ENCODE results near the gene MCRIP2. TPM values are rescaled to one million over a fixed set of nuclear protein-coding genes. Genes with fewer than 3 reads are reported as not detected.

The MCRIP2 gene
- total RNA-seq, 4 donors from 2014 or later, result 20.8 to 37.7 (median 32.4) TPM

DNA sequence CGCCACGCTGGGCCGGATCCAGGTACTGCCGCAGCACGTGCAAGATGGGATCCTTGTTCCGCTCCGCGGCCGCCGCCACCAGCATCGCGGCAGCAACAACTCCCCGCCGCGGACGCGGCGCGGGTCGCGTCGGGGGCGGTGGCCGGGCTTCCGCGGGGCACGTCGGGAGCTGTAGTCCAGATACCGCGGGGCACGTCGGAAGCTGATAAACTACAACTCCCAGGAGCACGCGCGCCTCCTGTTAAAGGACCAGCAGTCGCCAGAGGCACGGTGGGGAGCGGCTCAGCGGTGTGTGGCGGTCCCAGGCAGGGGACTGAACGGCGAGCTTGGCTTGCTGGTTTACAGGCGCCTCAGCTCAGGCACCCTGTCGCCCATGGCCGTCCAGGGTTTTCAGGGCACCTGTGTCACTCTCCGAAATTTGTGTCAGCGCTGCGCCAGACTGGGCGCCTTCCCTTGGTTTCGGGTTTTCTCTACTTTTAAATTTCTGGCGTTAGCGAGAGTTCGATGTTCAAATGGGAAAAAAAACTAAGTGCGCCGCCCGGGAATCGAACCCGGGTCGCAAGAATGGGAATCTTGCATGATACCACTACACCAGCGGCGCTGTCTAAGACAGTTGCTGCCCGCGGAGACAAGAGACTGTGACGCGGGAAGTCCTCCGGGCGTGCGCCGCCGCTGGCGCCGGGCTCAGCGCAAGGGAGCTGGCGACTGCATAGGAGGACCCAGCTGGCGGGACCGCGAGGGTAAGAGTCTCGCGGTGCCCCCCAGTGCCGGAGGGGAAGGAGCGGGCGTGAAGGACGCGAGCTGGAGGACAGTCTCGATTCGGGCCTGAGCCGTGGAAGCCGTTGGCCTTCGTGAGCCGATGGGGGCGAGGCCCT is 5.2 kb upstream of the MCRIP2 start, which contains the start of gene METTL26:
Gene METTL26 (minus strand): TSS at position 100 of the 875 bp plus-strand sequence. CDS start 15 bp downstream, at position 85.
- Histone ChIP-seq H3K36me3 (peaks cover 0 to 28% (median 4%) of the 10 kb centered on the region in 3 donors), H3K4me1 (peaks cover 0 to 39% (median 19%) of the 10 kb centered on the region in 4 donors), H3K27ac (peak within 1 kb of the TSS; percentile 92 to 100 (median 96)), H3K27me3 (no peaks in the 10 kb centered on the region), H3K9me3 (no peaks in the 10 kb centered on the region), H3K4me3 (peak within 1 kb of the TSS; percentile 63 to 94 (median 90))
- 0% methylated on average over 23 to 49 of the region's 91 CpGs for WGBS, 2 donors
- TF ChIP-seq POLR2A (IDR thresholded peaks at IDR 0.05), result peak; percentile 16 to 65
- TF ChIP-seq, protein P1, sequence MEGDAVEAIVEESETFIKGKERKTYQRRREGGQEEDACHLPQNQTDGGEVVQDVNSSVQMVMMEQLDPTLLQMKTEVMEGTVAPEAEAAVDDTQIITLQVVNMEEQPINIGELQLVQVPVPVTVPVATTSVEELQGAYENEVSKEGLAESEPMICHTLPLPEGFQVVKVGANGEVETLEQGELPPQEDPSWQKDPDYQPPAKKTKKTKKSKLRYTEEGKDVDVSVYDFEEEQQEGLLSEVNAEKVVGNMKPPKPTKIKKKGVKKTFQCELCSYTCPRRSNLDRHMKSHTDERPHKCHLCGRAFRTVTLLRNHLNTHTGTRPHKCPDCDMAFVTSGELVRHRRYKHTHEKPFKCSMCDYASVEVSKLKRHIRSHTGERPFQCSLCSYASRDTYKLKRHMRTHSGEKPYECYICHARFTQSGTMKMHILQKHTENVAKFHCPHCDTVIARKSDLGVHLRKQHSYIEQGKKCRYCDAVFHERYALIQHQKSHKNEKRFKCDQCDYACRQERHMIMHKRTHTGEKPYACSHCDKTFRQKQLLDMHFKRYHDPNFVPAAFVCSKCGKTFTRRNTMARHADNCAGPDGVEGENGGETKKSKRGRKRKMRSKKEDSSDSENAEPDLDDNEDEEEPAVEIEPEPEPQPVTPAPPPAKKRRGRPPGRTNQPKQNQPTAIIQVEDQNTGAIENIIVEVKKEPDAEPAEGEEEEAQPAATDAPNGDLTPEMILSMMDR (IDR thresholded peaks at IDR 0.05), result peak in 3 of 5 experiments; percentile 6 to 44 (median 34)
- peak; percentile 71 to 80 for TF ChIP-seq EP300 (IDR thresholded peaks at IDR 0.05)
- peak; percentile 94 to 96 for DNase-seq (ENCODE audit: low spot score in 2 of 2)

- TF ChIP-seq, protein P1 (IDR thresholded peaks at IDR 0.05), result no peak
- TF ChIP-seq EP300 (IDR thresholded peaks at IDR 0.05) (no peak), POLR2A (IDR thresholded peaks at IDR 0.05) (no peak)
- H3K4me3 ChIP-seq, result peak overlapping the region; percentile 63 to 94 (median 90)
- peak overlapping the region; percentile 92 to 100 (median 96) for H3K27ac ChIP-seq
- WGBS, 2 donors, result 22 to 28% methylated on average over 26 to 31 of the region's 53 CpGs
- no peaks in the 10 kb centered on the region for H3K9me3 ChIP-seq
- peaks cover 0 to 24% (median 4%) of the 10 kb centered on the region in 3 donors for H3K36me3 ChIP-seq
- peaks cover 0 to 38% (median 20%) of the 10 kb centered on the region in 4 donors for H3K4me1 ChIP-seq
- no peaks in the 10 kb centered on the region for H3K27me3 ChIP-seq
- DNase-seq (ENCODE audit: low spot score in 2 of 2), result peak; percentile 89
Observed at GRCh38 chr16:637081-638018, 4.3 kb upstream of the MCRIP2 start.

DNA sequence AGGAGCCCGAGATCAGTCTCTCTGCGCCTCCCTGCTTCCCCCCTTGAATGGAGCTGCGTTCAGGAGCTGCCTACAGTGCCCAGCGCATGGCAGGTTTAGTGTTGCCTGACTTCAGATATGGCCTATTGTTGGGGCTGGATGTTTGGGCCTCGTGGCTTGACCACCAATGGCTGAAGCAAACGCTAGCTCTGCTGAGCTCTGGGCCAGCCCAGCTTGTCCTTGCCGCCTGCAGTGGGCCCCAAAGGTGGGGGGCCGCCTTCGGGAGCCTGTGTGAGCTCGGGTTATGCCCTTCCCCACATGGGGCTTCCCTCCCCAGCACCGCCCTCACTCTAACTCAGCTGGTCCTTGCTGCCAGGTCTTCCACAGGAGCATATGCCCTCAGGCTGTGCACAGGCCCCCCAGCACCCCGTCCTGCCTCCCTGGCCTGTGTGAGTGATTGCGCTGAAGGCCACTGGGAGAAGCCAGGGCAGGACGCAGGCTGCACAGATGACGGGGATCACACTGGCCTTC is 3.5 kb upstream of the MCRIP2 start:
- WGBS, 2 donors, result 76 to 83% methylated on average over 10 to 14 of the region's 15 CpGs
- Histone ChIP-seq H3K4me3 (no peak overlapping the region), H3K4me1 (peaks cover 0 to 46% (median 27%) of the 10 kb centered on the region in 4 donors), H3K9me3 (no peaks in the 10 kb centered on the region), H3K36me3 (peaks cover 0 to 17% (median 4%) of the 10 kb centered on the region in 3 donors), H3K27ac (peak overlapping the region; percentile 62 to 98 (median 85)), H3K27me3 (no peaks in the 10 kb centered on the region)
- DNase-seq (ENCODE audit: low spot score in 2 of 2), result no peak
- TF ChIP-seq EP300 (IDR thresholded peaks at IDR 0.05), result no peak

GRCh38 chr16:638836-639235 is 2.8 kb upstream of the MCRIP2 start:
- H3K4me1 ChIP-seq, result peaks cover 0 to 51% (median 29%) of the 10 kb centered on the region in 4 donors
- no peaks in the 10 kb centered on the region for H3K9me3 ChIP-seq
- WGBS, 2 donors, result 62 to 66% methylated on average over 8 to 9 of the region's 9 CpGs
- no peaks in the 10 kb centered on the region for H3K27me3 ChIP-seq
- no peak overlapping the region for H3K4me3 ChIP-seq
- no peak for DNase-seq (ENCODE audit: low spot score in 2 of 2)
- peaks cover 0 to 9% (median 0%) of the 10 kb centered on the region in 3 donors for H3K36me3 ChIP-seq
- peak overlapping the region in 1 of 4 donors; percentile 92 for H3K27ac ChIP-seq
- TF ChIP-seq, protein P1 (IDR thresholded peaks at IDR 0.05), result no peak
- TF ChIP-seq POLR2A (IDR thresholded peaks at IDR 0.05), result no peak
- TF ChIP-seq EP300 (IDR thresholded peaks at IDR 0.05), result no peak

DNA sequence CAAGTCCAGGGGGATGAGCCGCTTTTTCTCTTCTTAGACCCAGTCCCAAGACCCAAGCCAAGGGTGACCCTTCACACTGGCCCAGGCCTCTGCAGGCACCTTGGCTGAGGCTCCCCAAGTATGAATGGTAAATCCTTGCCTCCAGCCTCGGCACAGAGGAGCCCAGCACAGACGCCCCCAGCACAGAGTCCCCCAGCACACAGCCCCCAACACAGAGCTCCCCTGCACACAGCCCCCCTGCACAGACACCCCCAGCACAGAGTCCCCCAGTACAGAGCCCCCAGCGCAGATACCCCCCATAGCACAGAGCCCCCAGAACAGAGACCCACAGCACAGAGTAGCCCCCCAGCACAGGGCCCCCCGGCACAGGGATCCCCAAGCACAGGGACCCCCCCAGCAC is 1.0 kb upstream of the MCRIP2 start:
- no peak for DNase-seq (ENCODE audit: low spot score in 2 of 2)
- WGBS, 2 donors, result 87 to 96% methylated on average over 2 to 4 of the region's 5 CpGs
- Histone ChIP-seq H3K36me3 (no peaks in the 10 kb centered on the region), H3K4me3 (peak overlapping the region in 1 of 4 donors; percentile 71), H3K9me3 (no peaks in the 10 kb centered on the region), H3K4me1 (peaks cover 0 to 46% (median 21%) of the 10 kb centered on the region in 4 donors), H3K27ac (peak overlapping the region in 2 of 4 donors; percentile 85 to 86), H3K27me3 (no peaks in the 10 kb centered on the region)
- TF ChIP-seq EP300 (IDR thresholded peaks at IDR 0.05) (no peak), POLR2A (IDR thresholded peaks at IDR 0.05) (no peak)
- TF ChIP-seq, protein P1 (IDR thresholded peaks at IDR 0.05), result no peak

Measured in tibial nerve (tissue), 4 donors.